Right lobe of liver (tissue), 4 donors: ENCODE results near the gene PLCB1.

Experiments used
- POLR2A ChIP-seq: fragments of 450-650 bp; IDR thresholded peaks from one replicate; pipeline ENCODE4 v1.6.1; 2017; ENCODE audit warnings: antibody characterized with exemption, mild to moderate bottlenecking
- TF ChIP-seq, protein P1 (sequence below), 4 donors: fragments of 200-600 bp in 3 of 4; fragments of 450-650 bp in 1 of 4; IDR thresholded peaks; one replicate each; pipeline versions ENCODE4 v1.5.1 to v1.8.0; 2016 to 2022; ENCODE audit warnings: antibody characterized with exemption in 4 of 4, mild to moderate bottlenecking in 2 of 4
- donor health status: DM: no; HTN: no; CAD: no.
- donor health status: DM: no; HTN: no; CAD: no.
- donor health status: DM: no; HTN: yes; CAD: no.

GRCh38 chr20:8571611-8572010, 439.5 kb downstream of the PLCB1 start:
- TF ChIP-seq, protein P1, sequence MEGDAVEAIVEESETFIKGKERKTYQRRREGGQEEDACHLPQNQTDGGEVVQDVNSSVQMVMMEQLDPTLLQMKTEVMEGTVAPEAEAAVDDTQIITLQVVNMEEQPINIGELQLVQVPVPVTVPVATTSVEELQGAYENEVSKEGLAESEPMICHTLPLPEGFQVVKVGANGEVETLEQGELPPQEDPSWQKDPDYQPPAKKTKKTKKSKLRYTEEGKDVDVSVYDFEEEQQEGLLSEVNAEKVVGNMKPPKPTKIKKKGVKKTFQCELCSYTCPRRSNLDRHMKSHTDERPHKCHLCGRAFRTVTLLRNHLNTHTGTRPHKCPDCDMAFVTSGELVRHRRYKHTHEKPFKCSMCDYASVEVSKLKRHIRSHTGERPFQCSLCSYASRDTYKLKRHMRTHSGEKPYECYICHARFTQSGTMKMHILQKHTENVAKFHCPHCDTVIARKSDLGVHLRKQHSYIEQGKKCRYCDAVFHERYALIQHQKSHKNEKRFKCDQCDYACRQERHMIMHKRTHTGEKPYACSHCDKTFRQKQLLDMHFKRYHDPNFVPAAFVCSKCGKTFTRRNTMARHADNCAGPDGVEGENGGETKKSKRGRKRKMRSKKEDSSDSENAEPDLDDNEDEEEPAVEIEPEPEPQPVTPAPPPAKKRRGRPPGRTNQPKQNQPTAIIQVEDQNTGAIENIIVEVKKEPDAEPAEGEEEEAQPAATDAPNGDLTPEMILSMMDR (IDR thresholded peaks at IDR 0.05) = no peak
- no peak for TF ChIP-seq POLR2A
